Activated naive CD4-positive, alpha-beta T cell treated with anti-CD3 and anti-CD28 coated beads, Interleukin-2, amount 50 U/mL, for 72 hours (primary cell): ENCODE results near the gene RASGEF1C. TPM values are rescaled to one million over a fixed set of nuclear protein-coding genes. Genes with fewer than 3 reads are reported as not detected.
"Not testable (repeated sequence)": the region's sequence is repeated elsewhere in the genome, so short reads cannot be mapped to it uniquely, and the experiment has no call there.

ENCODE experiments used
- ATAC-seq, 2 donors: fragments of 150-1000 bp; cut with Tn5 transposase; 2 replicates each; pipeline ENCODE4 v1.10.0; 2021; ENCODE audit warnings: mild to moderate bottlenecking in 2 of 2, moderate library complexity in 2 of 2
- DNase-seq, 2 donors: peaks; one replicate each; pipeline ENCODE4 v3.0.0; 2021 to 2022; ENCODE audit warnings: low spot score in 2 of 2
- H3K27ac Mint-ChIP-seq, 2 donors: one replicate each; pipeline ENCODE4 v1.8.0; 2022; ENCODE audit warnings: mild to moderate bottlenecking in 2 of 2, mixed read lengths in 2 of 2
- H3K36me3 Mint-ChIP-seq, 2 donors: one replicate each; pipeline ENCODE4 v1.8.0; 2022; ENCODE audit warnings: mixed read lengths in 2 of 2
- H3K9me3 Mint-ChIP-seq, 2 donors: one replicate each; pipeline ENCODE4 v1.8.0; 2022; ENCODE audit warnings: mixed read lengths in 2 of 2
- total RNA-seq, 2 donors: library from RNA; stranded (reverse); gene quantifications; one replicate each; pipeline ENCODE4 v1.2.3, GENCODE V29; 2022

Gene RASGEF1C
- total RNA-seq, 2 donors from 2014 or later = not detected

- ATAC-seq = peak; percentile 74 to 85
- H3K27ac Mint-ChIP-seq = no peak overlapping the region
- no peaks in the 10 kb centered on the region for H3K36me3 Mint-ChIP-seq
- H3K9me3 Mint-ChIP-seq = no peaks in the 10 kb centered on the region
- peak in 1 of 2 donors; percentile 73 for DNase-seq
These were observed 82.0 kb downstream of the RASGEF1C start for GRCh38 chr5:180126716-180127681.

- H3K36me3 Mint-ChIP-seq, H3K9me3 Mint-ChIP-seq, H3K27ac Mint-ChIP-seq, ATAC-seq, DNase-seq: not testable (repeated sequence)
These were observed 82.9 kb downstream of the RASGEF1C start for GRCh38 chr5:180126156-180126555.

- ATAC-seq, H3K36me3 Mint-ChIP-seq, H3K9me3 Mint-ChIP-seq, H3K27ac Mint-ChIP-seq, DNase-seq: not testable (repeated sequence)
These were observed 84.3 kb downstream of the RASGEF1C start for GRCh38 chr5:180124662-180125061.

DNA sequence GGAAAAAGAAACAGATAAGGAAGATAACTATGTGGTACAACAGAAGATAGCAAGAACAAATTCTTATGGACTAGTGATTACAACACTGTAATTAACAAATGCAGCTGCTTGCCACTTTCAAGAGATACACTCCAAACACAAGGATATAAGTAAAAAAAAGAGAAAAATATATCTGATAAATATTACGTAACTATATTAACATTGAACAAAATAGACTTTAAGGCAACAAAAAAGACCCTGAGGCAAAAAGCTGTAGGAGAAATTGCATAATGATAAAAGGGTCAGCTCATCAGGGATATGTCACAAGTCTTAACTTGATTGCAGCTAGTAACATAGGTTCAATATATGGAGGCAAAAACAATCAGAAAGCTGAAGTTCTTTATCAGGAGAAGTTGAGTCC lies 86.1 kb downstream of the RASGEF1C start:
- DNase-seq (no peak), ATAC-seq (no peak)
- H3K36me3 Mint-ChIP-seq = no peaks in the 10 kb centered on the region
- H3K9me3 Mint-ChIP-seq = no peaks in the 10 kb centered on the region
- H3K27ac Mint-ChIP-seq = no peak overlapping the region

GRCh38 chr5:180121826-180122413 lies 87.1 kb downstream of the RASGEF1C start:
- DNase-seq (no peak), ATAC-seq (no peak)
- Mint-ChIP-seq H3K27ac (no peak overlapping the region), H3K36me3 (no peaks in the 10 kb centered on the region), H3K9me3 (no peaks in the 10 kb centered on the region)

- ATAC-seq (no peak), DNase-seq (peak in 1 of 2 donors; percentile 52)
- peak overlapping the region in 1 of 2 donors; percentile 60 for H3K27ac Mint-ChIP-seq
- H3K36me3 Mint-ChIP-seq = no peaks in the 10 kb centered on the region
- no peaks in the 10 kb centered on the region for H3K9me3 Mint-ChIP-seq
These were observed 88.5 kb downstream of the RASGEF1C start for GRCh38 chr5:180120237-180121101.

GRCh38 chr5:180119903-180120236 lies 89.1 kb downstream of the RASGEF1C start:
- ATAC-seq (no peak), DNase-seq (peak in 1 of 2 donors; percentile 39)
- no peaks in the 10 kb centered on the region for H3K9me3 Mint-ChIP-seq
- no peaks in the 10 kb centered on the region for H3K36me3 Mint-ChIP-seq
- no peak overlapping the region for H3K27ac Mint-ChIP-seq

DNA sequence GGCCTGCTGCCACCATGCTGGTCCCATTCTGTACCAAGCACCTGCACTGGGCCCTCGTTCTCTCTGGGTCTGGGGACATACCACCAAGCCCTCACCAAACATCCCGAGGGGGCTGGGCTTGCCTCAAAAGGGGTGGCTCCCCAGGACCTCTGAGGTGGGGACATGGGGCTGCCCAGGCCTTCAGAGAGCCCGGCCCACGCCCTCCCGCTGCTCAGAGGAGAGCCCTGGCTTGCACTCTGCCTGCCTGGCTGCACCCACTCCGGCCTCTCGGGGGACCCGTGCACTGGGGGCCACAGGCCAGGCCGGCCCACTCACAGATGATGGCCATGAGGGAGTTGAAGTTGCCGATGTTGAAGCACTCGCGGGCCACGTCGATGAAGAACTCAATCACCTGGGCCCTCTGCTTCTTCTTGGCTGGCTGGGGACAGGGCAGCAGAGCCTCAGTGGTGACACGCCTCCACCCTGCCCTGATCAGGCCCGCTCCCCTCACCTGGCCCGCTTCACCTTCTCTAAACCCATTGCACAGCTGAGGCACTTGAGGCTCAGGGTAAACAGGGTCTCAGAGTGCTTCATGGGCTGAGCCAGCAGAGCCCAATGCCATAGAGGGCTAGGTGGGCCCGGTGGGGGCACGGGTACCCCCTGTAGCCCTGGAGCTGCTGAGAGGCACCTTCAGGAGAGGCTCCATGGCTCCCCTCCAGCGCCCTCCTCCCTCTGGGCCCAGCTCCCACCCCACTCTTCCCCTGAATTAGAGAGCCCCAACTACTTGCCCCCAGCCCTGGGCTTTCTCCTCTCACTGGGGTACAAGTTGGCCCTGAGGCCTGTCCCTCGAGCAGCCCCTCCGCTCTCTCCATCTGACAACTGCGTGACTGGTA lies 89.7 kb downstream of the RASGEF1C start:
- no peak for ATAC-seq
- DNase-seq = peak in 1 of 2 donors; percentile 51
- H3K9me3 Mint-ChIP-seq = no peaks in the 10 kb centered on the region
- no peak overlapping the region for H3K27ac Mint-ChIP-seq
- H3K36me3 Mint-ChIP-seq = no peaks in the 10 kb centered on the region

DNA sequence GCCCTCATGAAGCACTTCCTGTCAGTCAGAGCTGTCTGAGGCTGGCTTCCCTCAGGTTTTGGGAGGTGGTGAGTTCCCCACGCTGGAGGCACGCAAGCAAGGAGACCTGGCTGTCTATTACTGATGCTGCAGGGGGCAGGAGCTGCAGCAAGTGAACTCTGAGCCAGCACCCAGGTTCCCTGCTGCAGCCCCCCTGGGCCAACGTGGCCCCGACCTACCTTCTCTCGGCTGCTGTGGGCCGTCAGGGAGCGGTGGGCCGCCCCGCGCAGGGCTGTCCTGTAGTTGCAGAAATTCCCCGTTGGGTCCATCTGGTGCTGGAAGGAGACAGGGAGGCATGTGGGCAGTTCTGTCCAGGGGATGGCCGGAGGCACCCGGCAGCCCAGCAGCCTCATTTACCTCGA lies 90.6 kb downstream of the RASGEF1C start:
- Mint-ChIP-seq H3K27ac (no peak overlapping the region), H3K36me3 (no peaks in the 10 kb centered on the region)

DNA sequence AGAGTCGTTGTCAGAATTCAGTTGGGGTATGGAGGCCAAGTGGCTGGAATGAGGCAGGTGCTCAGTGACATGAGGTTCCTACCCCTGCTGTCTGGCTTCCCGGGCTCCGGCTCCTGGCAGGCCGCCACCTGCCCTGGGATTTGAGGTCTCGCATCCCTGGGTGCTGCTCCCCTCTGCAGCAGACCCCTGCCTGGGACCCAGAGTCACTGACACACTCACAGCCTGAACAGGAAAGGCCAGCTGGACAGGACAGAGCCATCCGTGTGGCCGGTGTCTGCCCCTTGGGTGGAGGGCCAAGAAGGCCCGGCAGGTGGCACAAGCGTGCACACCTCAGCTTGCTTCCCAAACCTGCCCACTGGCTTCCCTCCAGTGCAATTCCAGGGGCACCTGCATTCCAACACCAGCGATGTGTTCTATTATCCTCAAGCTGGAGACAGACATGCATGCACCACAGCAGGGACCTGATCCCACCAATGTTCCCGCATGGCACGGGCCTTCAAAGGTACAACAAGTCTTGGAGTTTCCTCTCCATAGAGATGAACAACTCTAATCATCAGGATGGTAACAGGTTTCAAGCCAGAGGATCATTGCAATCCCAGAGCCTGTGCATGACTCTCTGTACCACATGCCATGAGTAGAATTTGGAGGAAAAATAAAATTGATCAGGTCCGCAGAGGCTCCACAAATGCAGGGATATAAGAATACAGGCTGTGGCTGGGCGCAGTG lies 91.8 kb downstream of the RASGEF1C start:
- Mint-ChIP-seq H3K36me3 (no peaks in the 10 kb centered on the region), H3K27ac (no peak overlapping the region), H3K9me3 (no peaks in the 10 kb centered on the region)
- ATAC-seq (no peak), DNase-seq (no peak)

More for the DNA sequence above, 90.6 kb downstream of the RASGEF1C start:
- H3K9me3 Mint-ChIP-seq = no peaks in the 10 kb centered on the region
- ATAC-seq (no peak), DNase-seq (no peak)

DNA sequence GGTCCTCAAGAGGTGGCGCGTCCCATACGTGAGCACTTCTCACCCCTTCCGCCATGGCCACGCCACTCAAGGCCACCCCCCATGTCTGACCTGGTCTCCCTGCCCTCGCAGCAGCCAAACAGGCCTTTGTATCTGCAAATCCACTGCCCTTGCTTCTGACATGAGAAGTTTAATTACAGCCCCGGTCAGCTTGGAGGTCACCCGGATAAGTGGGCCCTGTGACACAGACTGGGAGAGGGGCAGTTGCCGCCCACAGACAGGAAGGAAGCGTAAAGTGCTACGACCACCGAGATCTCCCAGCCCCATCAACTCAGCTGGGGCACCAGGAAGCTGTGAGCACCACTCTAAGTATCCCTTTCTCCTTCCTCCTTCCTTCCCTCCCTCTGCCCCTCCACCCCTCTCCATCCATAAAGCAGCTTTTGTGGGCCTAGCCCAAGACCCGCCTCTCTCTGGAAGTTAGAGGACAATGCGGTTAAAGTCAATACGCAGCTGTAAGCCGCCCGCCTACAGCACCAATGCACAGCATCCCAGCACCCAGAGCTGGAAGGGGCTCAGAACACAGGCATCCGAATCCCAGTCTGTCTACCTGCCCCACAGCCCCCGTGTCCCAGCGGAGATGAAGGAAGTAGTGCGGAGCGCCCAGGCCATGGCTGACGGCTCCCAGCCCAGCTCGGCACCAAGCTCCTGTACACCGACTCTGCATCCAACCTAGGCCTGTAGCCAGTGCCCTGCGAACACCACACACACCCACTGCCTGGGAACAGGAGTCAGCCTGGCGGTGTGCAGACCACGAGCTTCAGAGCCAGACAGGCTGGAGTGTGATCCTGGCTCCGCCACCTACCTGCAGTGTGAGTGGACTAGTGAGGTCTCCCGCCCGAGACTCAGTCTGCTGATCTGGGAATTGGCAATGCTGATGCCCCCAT lies 92.7 kb downstream of the RASGEF1C start:
- DNase-seq (no peak), ATAC-seq (no peak)
- Mint-ChIP-seq H3K36me3 (no peaks in the 10 kb centered on the region), H3K9me3 (no peaks in the 10 kb centered on the region), H3K27ac (no peak overlapping the region)

DNA sequence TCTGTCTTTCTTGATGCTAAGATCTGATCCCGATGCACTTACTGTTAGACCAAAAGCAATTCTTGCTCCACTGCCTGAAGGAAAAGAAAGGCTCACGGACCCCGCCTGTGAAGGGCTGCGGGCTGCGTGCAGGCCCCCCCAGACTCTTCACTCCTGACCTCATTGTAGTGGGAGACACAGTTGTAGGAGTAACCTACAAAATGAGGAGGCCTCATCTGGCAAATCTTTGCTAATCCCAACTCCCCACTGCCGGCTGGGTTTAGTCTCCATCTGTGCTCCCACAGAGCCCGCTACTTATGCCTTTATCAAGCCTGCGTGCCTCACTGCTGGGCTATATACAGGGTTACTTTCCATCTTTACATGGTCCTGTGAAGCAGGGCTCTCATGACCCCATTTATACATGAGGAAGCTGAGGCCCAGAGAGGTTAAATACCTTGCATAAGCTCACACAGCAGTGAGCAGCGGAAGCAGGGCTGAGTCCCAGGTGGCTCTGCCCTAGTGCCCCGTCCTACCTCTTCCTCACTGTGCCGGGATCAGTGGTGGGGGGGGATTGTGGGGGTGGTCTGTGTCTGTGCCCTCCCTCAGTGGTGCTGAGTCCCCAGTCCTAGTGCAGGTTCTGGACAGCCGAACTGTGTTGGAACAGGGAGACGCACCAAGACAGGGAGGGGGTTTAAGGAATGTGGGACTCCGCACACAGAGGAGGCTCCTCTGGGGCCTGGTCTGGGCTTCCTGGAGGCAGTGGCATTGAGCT lies 93.5 kb downstream of the RASGEF1C start:
- no peak for ATAC-seq
- H3K9me3 Mint-ChIP-seq = no peaks in the 10 kb centered on the region
- H3K27ac Mint-ChIP-seq = peak overlapping the region in 1 of 2 donors; percentile 55
- no peaks in the 10 kb centered on the region for H3K36me3 Mint-ChIP-seq
- no peak for DNase-seq

DNA sequence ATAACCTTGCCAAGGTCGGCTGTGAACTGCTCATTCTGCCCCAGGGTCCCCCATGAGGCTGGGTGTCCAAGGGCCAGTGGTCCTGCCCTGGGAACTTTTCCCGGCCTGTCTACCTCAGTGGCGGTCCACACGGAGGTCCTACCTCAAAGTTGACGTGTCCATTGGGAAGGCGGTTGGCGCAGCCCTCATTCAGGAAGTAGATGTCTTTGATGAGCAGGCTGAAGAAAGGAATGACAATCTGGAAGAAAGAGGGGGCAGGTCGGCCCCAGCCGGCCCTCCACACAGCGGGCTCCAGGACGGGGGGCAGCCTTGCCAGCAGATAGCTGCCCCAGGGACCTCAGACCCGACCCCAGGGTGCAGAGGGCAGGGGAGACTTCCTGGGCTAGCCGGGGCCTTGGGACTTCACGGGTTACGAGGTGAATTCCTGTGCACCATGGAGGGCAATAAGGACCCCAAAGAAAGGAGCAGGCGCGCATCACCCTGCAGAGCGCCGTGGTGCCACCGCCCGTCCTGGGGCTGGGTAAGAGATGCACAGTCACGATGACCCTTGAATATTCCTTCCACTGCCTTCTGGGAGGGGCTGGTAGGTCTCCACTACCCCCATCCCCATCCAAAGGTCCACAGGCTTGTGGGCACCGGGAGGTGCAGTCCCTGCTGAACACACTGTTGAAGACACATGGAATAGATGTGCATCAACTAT lies 94.6 kb downstream of the RASGEF1C start:
- ATAC-seq (no peak), DNase-seq (no peak)
- Mint-ChIP-seq H3K27ac (no peak overlapping the region), H3K9me3 (no peaks in the 10 kb centered on the region), H3K36me3 (no peaks in the 10 kb centered on the region)
